K562 (cell line): Measurements from ENCODE around the gene CFAP157. TPM values are rescaled to one million over a fixed set of nuclear protein-coding genes. Genes with fewer than 3 reads are reported as not detected.
A peak's percentile ranks its signal among the peaks of the same experiment; 100 is the strongest.

Experiments used
- ATAC-seq: fragments of 200-7000 bp; cut with Tn5 transposase; 3 replicates; pipeline ENCODE4 v1.9.1; 2020; ENCODE audit warnings: moderate library complexity
- BruUV-seq: library from RNA; stranded (reverse); fragments of 400-500 nt; replicated peaks from 2 replicates; lab custom pipeline; 2021; lab: Mats Ljungman, UMichigan
- CTCF ChIA-PET: fragments of 300-600 bp; formaldehyde crosslinking; extraction: SDS; loops from one replicate; lab custom pipeline; 2021; ENCODE audit warnings: low intra/inter-chr PET ratio; lab: Yijun Ruan, JAX
- POLR2A ChIA-PET: fragments of 300-600, 350-650 bp; sonication (Branson Sonifier 250); formaldehyde crosslinking; extraction: SDS; loops from one replicate; lab custom pipeline; 2021; ENCODE audit warnings: antibody characterized with exemption, inconsistent platforms; lab: Yijun Ruan, JAX
- DNase-seq, 4 experiments: peaks; one replicate each; pipeline versions ENCODE4 v3.0.0 to v3.0.0-alpha.2; 2011 to 2018; ENCODE audit warnings: low spot score in 3 of 4, mixed read lengths in 3 of 4; ENCODE audit errors: extremely low read depth in 1 of 4
- FAIRE-seq: peaks from 2 replicates; lab custom pipeline; 2011; peaks lifted over from hg19 to GRCh38; lab: Jason Lieb, UNC
- H2AFZ ChIP-seq: 2 replicates; pipeline ENCODE4 v1.6.0; 2011; ENCODE audit warnings: low read depth, low read length, control low read depth, inconsistent platforms
- H3K27ac ChIP-seq: fragments of 200-600 bp; 3 replicates; pipeline ENCODE4 v1.8.0; 2011; ENCODE audit warnings: low read depth, mild to moderate bottlenecking, control low read depth, inconsistent platforms, low read length, moderate library complexity, mixed read lengths; ENCODE audit errors: extremely low read depth
- H3K27me3 ChIP-seq, 2 experiments: fragments of 300-600 bp in 1 of 2; 2 replicates in 1 of 2; 3 replicates in 1 of 2; pipeline versions ENCODE4 v1.6.0 to v1.8.0; 2011; ENCODE audit warnings: inconsistent platforms in 2 of 2, low read length in 2 of 2, mild to moderate bottlenecking in 1 of 2, mixed read lengths in 1 of 2, moderate library complexity in 1 of 2; ENCODE audit not compliant: control insufficient read depth in 2 of 2, insufficient read depth in 2 of 2
- H3K36me3 ChIP-seq: fragments of 300-600 bp; 3 replicates; pipeline ENCODE4 v1.8.0; 2011; ENCODE audit warnings: mild to moderate bottlenecking, low read length, inconsistent platforms; ENCODE audit not compliant: control insufficient read depth, insufficient read depth
- H3K4me1 ChIP-seq, 2 experiments: fragments of 200-600 bp in 1 of 2; replicated peaks in 1 of 2; 2 replicates in 1 of 2; 3 replicates in 1 of 2; pipeline versions ENCODE4 v1.5.1 to v1.8.0; 2011; ENCODE audit warnings: inconsistent platforms in 2 of 2, low read length in 2 of 2, mild to moderate bottlenecking in 1 of 2, mixed read lengths in 1 of 2, moderate library complexity in 1 of 2; ENCODE audit not compliant: control insufficient read depth in 2 of 2, insufficient read depth in 2 of 2
- H3K4me2 ChIP-seq: 2 replicates; pipeline ENCODE4 v1.6.1; 2011; ENCODE audit warnings: low read length, control low read depth, inconsistent platforms, mixed read lengths; ENCODE audit not compliant: insufficient read depth
- H3K4me3 ChIP-seq: fragments of 200-600 bp; sonication (generic), shearing (Covaris generic); 2 replicates; pipeline ENCODE4 v1.5.1; 2016; ENCODE audit warnings: control low read depth, inconsistent platforms
- H3K79me2 ChIP-seq: fragments of 200-600 bp; 3 replicates; pipeline ENCODE4 v1.8.0; 2011; ENCODE audit warnings: low read length, inconsistent platforms; ENCODE audit not compliant: control insufficient read depth, insufficient read depth
- H3K9ac ChIP-seq, 2 experiments: 2 replicates each; pipeline versions ENCODE4 v1.6.0 to v1.6.1; 2011; ENCODE audit warnings: low read depth in 2 of 2, low read length in 2 of 2, control low read depth in 1 of 2, inconsistent platforms in 1 of 2, mild to moderate bottlenecking in 1 of 2, mixed read lengths in 1 of 2; ENCODE audit not compliant: insufficient read depth in 1 of 2
- H3K9me1 ChIP-seq: one replicate; pipeline ENCODE4 v1.6.0; 2011; ENCODE audit warnings: inconsistent platforms, mild to moderate bottlenecking, low read length, moderate library complexity; ENCODE audit not compliant: control insufficient read depth, insufficient read depth
- H3K9me3 ChIP-seq: replicated peaks from 2 replicates; pipeline ENCODE4 v1.5.1; 2011; ENCODE audit warnings: low read depth, low read length, inconsistent platforms; ENCODE audit not compliant: control insufficient read depth, insufficient read depth
- H4K20me1 ChIP-seq: replicated peaks from 2 replicates; pipeline ENCODE4 v1.6.1; 2011; ENCODE audit warnings: low read length, inconsistent platforms, mixed read lengths; ENCODE audit not compliant: control insufficient read depth, insufficient read depth
- HDAC8 ChIP-seq: fragments of 450-650 bp; IDR thresholded peaks from 2 replicates; pipeline ENCODE4 v1.6.1; 2016; ENCODE audit warnings: mild to moderate bottlenecking, missing genetic modification characterization, moderate library complexity, missing compliant biosample characterization
- MEF2A ChIP-seq: IDR thresholded peaks from 2 replicates; pipeline ENCODE4 v1.6.1; 2011; ENCODE audit warnings: low read depth, mild to moderate bottlenecking, low read length, moderate library complexity; ENCODE audit not compliant: control insufficient read depth
- NCOA4 ChIP-seq: fragments of 450-650 bp; IDR thresholded peaks from 2 replicates; pipeline ENCODE4 v1.6.1; 2018; ENCODE audit warnings: mild to moderate bottlenecking; ENCODE audit not compliant: partially characterized antibody
- NFRKB ChIP-seq: fragments of 450-650 bp; IDR thresholded peaks from 2 replicates; pipeline ENCODE4 v1.6.1; 2016; ENCODE audit warnings: low read depth
- RREB1 ChIP-seq: fragments of 250-450 bp; sonication (Bioruptor Pico); IDR thresholded peaks from 2 replicates; pipeline ENCODE4 v1.4.0; 2020
- YBX1 ChIP-seq: fragments of 450-650 bp; IDR thresholded peaks from 2 replicates; pipeline ENCODE4 v1.7.1; 2016; ENCODE audit warnings: mild to moderate bottlenecking
- ZNF217 ChIP-seq: sonication (generic); formaldehyde crosslinking; IDR thresholded peaks from 2 replicates; pipeline ENCODE4 v1.8.0; 2022; ENCODE audit warnings: mild to moderate bottlenecking, missing genetic modification reagents
- WGBS: fragments of 100-300 bp; shearing (Covaris generic); methylation state at CpG from one replicate; pipeline ENCODE4 v1.1.6; 2016; ENCODE audit warnings: low coverage, mixed read lengths; ENCODE audit not compliant: insufficient coverage; ENCODE audit errors: missing lambda C conversion rate; 5-methylcytosine and 5-hydroxymethylcytosine counted together
- in situ Hi-C: fragments of 300-500 bp; cut with MboI; formaldehyde crosslinking; loops from 4 replicates; pipeline ENCODE4 v1.15.0; 2018; ENCODE audit warnings: inconsistent platforms, mixed read lengths
- intact Hi-C: fragments of 100-400 bp; cut with micrococcal nuclease; formaldehyde crosslinking; loops from 2 replicates; pipeline ENCODE4 v1.14.2; 2022
- polyA plus RNA-seq, 8 experiments: library from polyadenylated mRNA; depleted of rRNA in 4 of 8; stranded (reverse) in 5 of 8; unstranded in 3 of 8; fragments of >200 nt; fragmentation: Nextera tagmentation in 2 of 8; fragmentation: Illumina TruSeq in 1 of 8; extraction: Ambion mirVana in 2 of 8; extraction: Trizol in 1 of 8; gene quantifications; 2 replicates each; pipeline versions ENCODE4 v1.2.1 to v1.2.3, GENCODE V29; 2011 to 2014; ENCODE audit warnings: inconsistent platforms in 1 of 8, missing spikeins in 1 of 8
- total RNA-seq, 7 experiments: library from RNA; depleted of rRNA in 6 of 7; stranded (reverse); fragments of >200 nt in 6 of 7; fragmentation: Illumina TruSeq in 2 of 7; extraction: Trizol in 2 of 7; gene quantifications; 2 replicates each; pipeline versions ENCODE4 v1.2.1 to v1.2.3, GENCODE V29; 2011 to 2021; ENCODE audit warnings: low replicate concordance in 1 of 7

Gene CFAP157
- total and polyA plus RNA-seq, 9 of the 15 experiments (the other 6 are each of a cell fraction or from before 2014, with no cell fraction given), result 0.03 TPM; not detected in 8

- in situ Hi-C loops, result no loop called here
- no peaks in the 10 kb centered on the region for H3K9me3 ChIP-seq
- no peak overlapping the region for H3K4me2 ChIP-seq
- H4K20me1 ChIP-seq, result peaks cover 4% of the 10 kb centered on the region
- no TSS peak for BruUV-seq
- H3K79me2 ChIP-seq, result no peaks in the 10 kb centered on the region
- FAIRE-seq (no peak), DNase-seq (no peak), ATAC-seq (no peak)
- no peak overlapping the region for H3K4me3 ChIP-seq
- POLR2A ChIA-PET, result interaction anchor here (0.6 to 0.9 kb wide), 4 partner anchors 19 to 719 kb away, joined by 3 to 4 read pairs (median 3); no protein-coding TSS in a partner anchor
- WGBS, result 67% methylated on average over 14 of the region's 19 CpGs
- no peak overlapping the region for H3K27ac ChIP-seq
- H2AFZ ChIP-seq, result no peak overlapping the region
- H3K9me1 ChIP-seq, result no peaks in the 10 kb centered on the region
- no peaks in the 10 kb centered on the region for H3K36me3 ChIP-seq
- peaks cover 9 to 29% of the 10 kb centered on the region in 2 experiments; a peak in 3 of 5 replicates for H3K27me3 ChIP-seq
- peaks cover 15 to 53% of the 10 kb centered on the region in 2 experiments for H3K4me1 ChIP-seq
- intact Hi-C loops, result no loop called here
- peak overlapping the region in 1 of 2 experiments; percentile 23; a peak in 1 of 4 replicates for H3K9ac ChIP-seq
- CTCF ChIA-PET, result no interaction called here
- TF ChIP-seq MEF2A (no peak), NFRKB (no peak), RREB1 (no peak), ZNF217 (no peak), YBX1 (no peak), NCOA4 (no peak), HDAC8 (no peak)
Observed at GRCh38 chr9:127744398-127745110, 37.8 kb downstream of the CFAP157 start.
